K562 (cell line): ENCODE data around the gene DRD3.

Experiments
- CTCF ChIP-seq, 3 experiments: IDR thresholded peaks in 2 of 3; conservative IDR thresholded peaks in 1 of 3; 2 replicates each; pipeline ENCODE4 v1.5.1; 2011 to 2012; ENCODE audit warnings: low read length in 3 of 3, mild to moderate bottlenecking in 3 of 3, control low read depth in 2 of 3, improper control_type of control experiment in 1 of 3, inconsistent platforms in 1 of 3, low read depth in 1 of 3, mixed read lengths in 1 of 3, moderate library complexity in 1 of 3; ENCODE audit not compliant: insufficient read depth in 2 of 3
- ELF2 ChIP-seq: fragments of 250-450 bp; sonication (Bioruptor Pico); IDR thresholded peaks from 2 replicates; pipeline ENCODE4 v1.5.0; 2021; ENCODE audit warnings: mild to moderate bottlenecking
- JUNB ChIP-seq: fragments of 450-650 bp; formaldehyde crosslinking; conservative IDR thresholded peaks from 2 replicates; pipeline ENCODE4 v1.4.0; 2020; ENCODE audit warnings: mild to moderate bottlenecking
- RFX5 ChIP-seq: IDR thresholded peaks from 2 replicates; pipeline ENCODE4 v1.6.1; 2011; ENCODE audit warnings: low read depth, mild to moderate bottlenecking, improper control_type of control experiment, low read length
- SP2 ChIP-seq: IDR thresholded peaks from 2 replicates; pipeline ENCODE4 v1.6.1; 2011; ENCODE audit warnings: mild to moderate bottlenecking, low read depth, low read length, moderate library complexity; ENCODE audit not compliant: poor library complexity, severe bottlenecking; ENCODE audit errors: extremely low read depth
- ZBTB9 ChIP-seq: fragments of 450-650 bp; formaldehyde crosslinking; IDR thresholded peaks from 2 replicates; pipeline ENCODE4 v1.4.0; 2020; ENCODE audit warnings: mild to moderate bottlenecking, moderate library complexity

GRCh38 chr3:114227076-114227475 is 48.2 kb upstream of the DRD3 start:
- TF ChIP-seq JUNB (CRISPR knock-in tag) (no peak), RFX5 (no peak), ZBTB9 (CRISPR knock-in tag) (no peak), CTCF (IDR thresholded peaks at IDR 0.05 in 2 of 3, conservative IDR thresholded peaks at IDR 0.05 in 1 of 3; ENCODE audit: insufficient read depth in 2 of 3, low read depth in 1 of 3, low read length in 3 of 3) (no peak), SP2 (no peak), ELF2 (CRISPR knock-in tag) (no peak)
